Measurements from ENCODE around the gene MED12L.

- TF ChIP-seq CTCF (IDR thresholded peaks at IDR 0.05 in 2 of 3, conservative IDR thresholded peaks at IDR 0.05 in 1 of 3; ENCODE audit: borderline replicate concordance in 1 of 3, insufficient read depth in 1 of 3, low read depth in 2 of 3, low read length in 2 of 3), result no peak
- TF ChIP-seq POLR2AphosphoS5 (IDR thresholded peaks at IDR 0.05; ENCODE audit: low read depth, low read length), result no peak
Measured at GRCh38 chr3:151135541-151136337, 50.3 kb downstream of the MED12L start.
